IPS-NIHi7 (cell line): ENCODE measurements around the gene ZBTB11.
"Not testable (repeated sequence)": the region's sequence is repeated elsewhere in the genome, so short reads cannot be mapped to it uniquely, and the experiment has no call there.

Experiments
- DNase-seq: peaks from one replicate; pipeline ENCODE4 v3.0.0; 2012; ENCODE audit warnings: mixed read lengths; ENCODE audit errors: extremely low spot score

Gene ZBTB11

GRCh38 chr3:101617478-101617877 lies 59.5 kb downstream of the ZBTB11 start:
- no peak for DNase-seq

DNA sequence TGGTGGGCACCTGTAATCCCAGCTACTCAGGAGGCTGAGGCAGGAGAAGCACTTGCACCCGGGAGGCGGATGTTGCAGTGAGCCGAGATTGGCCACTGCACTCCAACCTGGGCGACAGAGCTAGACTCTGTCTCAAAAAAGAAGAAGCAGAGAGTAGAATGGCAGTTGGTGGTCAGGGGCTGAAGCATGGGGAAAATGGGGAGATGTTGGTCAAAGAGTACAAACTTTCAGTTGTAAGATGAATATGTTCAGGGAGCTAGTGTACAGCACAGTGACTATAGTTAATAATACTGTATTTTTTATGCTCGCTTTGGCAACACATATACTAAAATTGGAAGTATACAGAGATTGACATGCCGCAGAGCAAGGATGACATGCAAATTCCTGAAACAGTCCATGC lies 61.4 kb downstream of the ZBTB11 start:
- no peak for DNase-seq

DNA sequence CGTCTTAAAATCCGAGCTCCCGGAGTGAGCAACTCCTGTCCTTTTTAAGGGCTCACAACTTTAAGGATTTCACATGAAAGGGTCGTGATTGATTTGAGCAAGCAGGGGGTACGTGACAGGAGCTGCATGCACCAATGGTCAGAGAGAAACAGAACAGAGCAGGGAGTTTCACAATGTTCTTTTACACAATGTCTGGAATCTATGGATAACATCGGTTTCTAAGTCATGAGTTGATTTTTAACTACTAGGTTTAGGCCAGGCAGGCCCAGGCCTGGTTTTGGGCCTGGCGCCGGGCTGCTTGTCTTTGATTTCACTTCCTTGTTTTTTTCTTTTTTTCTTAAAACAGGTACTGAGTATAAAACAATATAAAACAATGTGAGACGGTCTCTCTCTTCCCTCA lies 63.9 kb downstream of the ZBTB11 start:
- DNase-seq, result not testable (repeated sequence)

DNA sequence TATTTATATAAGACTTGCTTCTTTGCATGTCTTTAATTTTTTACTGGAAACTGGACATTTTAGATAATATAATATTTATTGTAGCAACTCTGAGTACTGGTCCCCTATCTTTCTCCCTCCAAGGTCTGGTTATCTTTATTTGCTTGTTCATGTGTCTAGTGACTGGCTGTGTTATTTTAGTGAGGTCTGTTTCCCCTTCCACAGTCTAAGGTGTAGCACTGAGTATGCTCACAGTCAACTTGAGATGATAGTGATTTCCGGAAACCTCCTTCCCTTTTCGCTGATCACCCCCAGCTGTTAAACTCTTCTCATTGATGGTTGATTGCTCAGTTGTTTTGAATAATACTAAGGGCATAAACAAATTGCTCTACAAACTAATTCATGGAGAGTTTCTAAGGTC lies 65.9 kb downstream of the ZBTB11 start:
- no peak for DNase-seq

DNA sequence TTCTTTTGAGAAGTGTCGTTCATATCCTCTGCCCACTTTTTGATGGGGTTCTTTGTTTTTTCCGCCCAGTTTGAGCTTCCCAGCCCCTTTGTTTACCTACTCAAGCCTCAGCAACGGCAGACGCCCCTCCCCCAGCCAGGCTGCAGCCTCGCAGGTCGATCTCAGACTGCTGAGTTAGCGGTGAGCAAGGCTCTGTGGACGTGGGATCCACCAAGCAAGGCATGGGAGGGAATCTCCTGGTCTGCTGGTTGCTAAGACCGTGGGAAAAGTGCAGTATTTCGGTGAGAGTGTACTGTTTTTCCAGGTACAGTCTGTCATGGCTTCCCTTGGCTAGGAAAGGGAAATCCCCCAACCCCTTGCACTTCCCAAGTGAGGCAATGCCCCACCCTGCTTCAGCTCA lies 71.5 kb downstream of the ZBTB11 start:
- not testable (repeated sequence) for DNase-seq

GRCh38 chr3:101603184-101603583 lies 73.7 kb downstream of the ZBTB11 start:
- DNase-seq, result no peak

DNA sequence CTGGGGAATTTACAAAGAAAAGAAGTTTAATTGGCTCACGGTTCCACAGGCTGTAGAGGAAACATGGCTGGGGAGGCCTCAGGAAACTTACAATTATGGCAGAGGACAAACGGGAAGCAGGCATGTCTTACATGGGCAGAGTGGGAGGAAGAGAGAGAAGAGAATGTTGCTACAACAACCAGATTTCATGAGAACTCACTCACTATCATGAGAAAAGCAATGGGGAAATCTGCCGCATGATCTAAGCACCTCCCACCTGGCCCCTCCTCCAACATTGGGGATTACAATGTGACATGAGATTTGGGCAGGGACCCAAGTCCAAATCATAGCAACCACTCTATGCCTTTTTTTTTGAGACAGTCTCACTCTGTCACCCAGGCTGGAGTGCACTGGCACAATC lies 74.2 kb downstream of the ZBTB11 start:
- DNase-seq, result no peak
